Left hindlimb (tissue), 1 donor: ENCODE measurements around the gene HSD17B7.
"Not testable (repeated sequence)": the region's sequence is repeated elsewhere in the genome, so short reads cannot be mapped to it uniquely, and the experiment has no call there.

Experiments
- DNase-seq: peaks from one replicate; pipeline ENCODE4 v3.0.0-alpha.2; 2018

Gene HSD17B7

DNA sequence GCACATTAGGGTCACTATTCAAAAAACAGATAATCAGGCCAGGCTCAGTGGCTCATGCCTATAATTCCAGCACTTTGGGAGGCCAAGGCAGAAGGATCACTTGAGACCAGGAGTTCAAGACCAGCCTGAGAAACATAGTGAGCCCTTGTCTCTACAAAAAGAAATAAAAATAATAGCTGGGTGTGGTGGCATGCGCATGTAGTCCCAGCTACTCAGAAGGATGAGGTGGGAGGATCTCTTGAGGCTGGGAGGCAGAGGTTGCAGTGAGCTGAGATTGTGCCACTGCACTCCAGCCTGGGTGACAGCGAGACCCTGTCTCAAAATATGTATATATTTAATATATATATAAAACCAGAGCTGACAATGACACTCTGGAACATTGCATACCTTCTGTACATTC is 21.9 kb downstream of the HSD17B7 start:
- not testable (repeated sequence) for DNase-seq

GRCh38 chr1:162818136-162818535 is 27.6 kb downstream of the HSD17B7 start:
- not testable (repeated sequence) for DNase-seq

DNA sequence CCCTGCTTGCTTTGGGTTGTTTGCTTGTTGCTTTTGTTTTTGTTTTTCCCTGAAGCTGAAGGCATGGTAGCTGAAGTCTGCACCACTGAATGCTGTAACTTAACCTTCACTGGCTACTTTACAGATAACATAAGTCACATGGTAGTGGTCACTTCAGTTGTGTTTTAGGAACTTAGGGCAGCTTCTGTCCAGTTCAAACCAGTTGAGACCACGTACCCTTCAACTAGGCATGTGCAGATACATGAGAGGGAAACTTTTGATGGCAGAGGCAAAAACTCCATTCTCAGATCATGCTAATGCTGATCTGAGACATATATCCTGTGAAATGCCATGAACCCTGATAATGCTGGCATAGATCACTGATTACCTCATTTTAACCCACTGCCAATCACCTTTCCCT is 28.2 kb downstream of the HSD17B7 start:
- DNase-seq = not testable (repeated sequence)

GRCh38 chr1:162822391-162823200 is 32.1 kb downstream of the HSD17B7 start:
- DNase-seq = peak; percentile 29

- no peak for DNase-seq
Measured at GRCh38 chr1:162823231-162823630, 32.7 kb downstream of the HSD17B7 start.

GRCh38 chr1:162823771-162824525 is 33.4 kb downstream of the HSD17B7 start:
- no peak for DNase-seq

GRCh38 chr1:162829268-162829667 is 38.8 kb downstream of the HSD17B7 start:
- DNase-seq = no peak

DNA sequence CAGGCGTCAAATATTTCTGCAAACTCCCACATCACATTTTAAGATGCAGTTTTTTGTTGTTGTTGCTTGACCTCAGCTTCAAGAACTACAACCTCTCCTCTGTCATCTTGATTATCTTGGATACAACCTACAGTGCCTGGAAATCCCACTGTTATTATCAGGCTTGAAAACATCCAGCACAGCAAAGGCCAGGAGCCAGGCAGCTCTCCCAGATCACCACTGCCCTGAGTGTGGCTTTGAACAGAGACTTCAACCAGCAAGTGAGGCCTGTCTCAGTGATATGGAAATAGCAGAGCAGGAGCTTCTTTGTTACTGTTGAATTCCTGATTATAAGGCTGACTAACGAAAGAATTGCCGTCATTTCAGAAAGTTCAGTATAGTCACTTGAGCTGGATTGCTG is 42.0 kb downstream of the HSD17B7 start:
- DNase-seq = no peak

DNA sequence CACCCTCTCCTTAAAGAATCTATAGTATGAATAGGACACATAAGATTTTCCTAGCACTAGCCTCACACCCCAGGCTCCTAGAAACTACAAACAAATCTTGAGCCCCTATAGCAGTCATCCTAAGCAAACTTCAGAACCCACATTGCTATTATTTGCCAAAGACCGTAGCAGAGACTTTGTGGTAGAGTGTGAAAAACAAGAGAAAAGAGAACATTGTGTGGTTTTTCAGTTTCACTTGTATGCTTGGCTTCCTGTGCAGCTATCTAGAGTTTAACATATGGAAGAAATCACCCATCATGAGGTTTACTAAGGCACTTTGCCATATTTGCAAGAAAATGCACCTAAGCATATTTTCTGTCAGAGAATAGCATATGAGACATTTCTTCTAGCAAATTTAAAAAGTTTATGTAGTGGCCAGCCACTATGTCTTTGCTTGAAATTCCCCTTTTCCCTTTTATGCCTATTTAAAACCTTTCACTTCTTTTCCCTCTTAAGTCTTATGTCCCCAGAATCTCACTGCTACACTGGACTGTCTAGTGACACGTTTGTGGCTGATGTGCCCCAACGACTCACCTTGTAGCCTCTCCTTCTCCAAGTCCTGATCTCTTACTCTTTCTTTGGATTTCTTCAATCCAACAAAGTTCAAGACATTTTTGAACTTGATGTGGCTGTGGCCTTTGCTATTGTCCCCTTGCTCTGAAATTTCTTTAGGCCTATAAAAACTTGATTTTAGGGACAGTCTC is 44.8 kb downstream of the HSD17B7 start:
- DNase-seq = no peak

DNA sequence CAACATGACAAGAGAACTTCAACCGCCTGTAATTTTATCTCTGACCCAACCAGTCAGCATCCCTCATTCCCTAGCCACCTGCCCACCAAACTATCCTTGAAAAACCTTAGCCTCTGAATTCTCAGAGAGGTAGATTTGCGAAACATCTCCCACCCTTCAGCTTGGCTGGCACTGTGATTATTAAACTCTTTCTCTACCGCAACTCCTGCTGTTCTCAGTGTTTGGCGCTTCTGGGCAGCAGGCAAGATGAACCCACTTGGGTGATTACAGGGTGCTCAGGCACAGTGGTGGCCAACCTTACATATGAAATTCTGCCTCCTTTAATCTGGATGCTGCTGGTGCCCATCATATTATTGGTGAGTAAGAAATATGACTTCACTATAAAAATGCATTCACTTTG is 48.4 kb downstream of the HSD17B7 start:
- DNase-seq = no peak

- no peak for DNase-seq
Measured at GRCh38 chr1:162840250-162840839, 49.8 kb downstream of the HSD17B7 start.

- DNase-seq = no peak
Measured at GRCh38 chr1:162844153-162844552, 53.7 kb downstream of the HSD17B7 start.

DNA sequence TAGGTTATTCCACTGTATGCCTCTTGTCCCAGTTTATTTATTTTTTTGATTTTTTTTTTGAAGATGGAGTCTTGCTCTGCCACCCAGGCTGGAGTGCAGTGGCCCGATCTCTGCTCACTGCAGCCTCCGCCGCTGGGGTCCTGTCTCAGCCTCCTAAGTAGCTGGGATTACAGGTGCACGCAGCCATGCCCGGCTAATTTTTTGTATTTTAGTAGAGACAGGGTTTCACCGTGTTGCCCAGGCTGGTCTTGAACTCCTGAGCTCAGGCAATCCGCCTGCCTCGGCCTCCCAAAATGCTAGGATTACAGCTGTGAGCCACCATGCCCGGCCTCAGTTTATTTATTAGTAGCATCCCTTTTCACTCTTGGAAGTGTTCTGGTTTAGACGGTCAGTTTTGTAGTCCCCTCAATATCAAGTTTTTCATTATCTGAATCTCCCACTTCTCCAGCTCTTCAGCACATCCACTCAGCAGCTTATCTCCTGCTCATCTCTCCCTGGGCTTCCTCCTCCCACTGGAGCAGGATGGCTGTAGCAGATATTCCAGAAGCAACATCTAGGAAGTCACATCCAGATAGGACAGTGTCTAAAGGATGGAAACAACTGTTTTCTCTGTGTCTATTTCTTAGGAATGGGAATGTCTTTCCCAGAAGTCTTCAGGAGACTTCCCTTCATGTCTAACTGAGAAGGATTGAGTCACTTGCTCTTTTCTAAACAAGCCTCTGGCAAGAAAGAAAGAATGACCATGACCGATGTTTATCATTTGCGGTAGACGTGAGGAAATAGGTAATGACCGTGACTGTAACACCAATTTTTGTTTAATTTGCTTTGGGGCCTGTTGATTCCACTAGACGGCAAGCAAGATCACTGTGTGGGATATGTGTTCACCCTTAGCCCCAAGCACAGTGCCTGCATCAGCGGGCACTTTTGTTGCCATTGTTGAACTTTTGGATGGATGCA is 56.0 kb downstream of the HSD17B7 start:
- DNase-seq = no peak

GRCh38 chr1:162847839-162848453 is 57.4 kb downstream of the HSD17B7 start:
- peak; percentile 54 for DNase-seq

DNA sequence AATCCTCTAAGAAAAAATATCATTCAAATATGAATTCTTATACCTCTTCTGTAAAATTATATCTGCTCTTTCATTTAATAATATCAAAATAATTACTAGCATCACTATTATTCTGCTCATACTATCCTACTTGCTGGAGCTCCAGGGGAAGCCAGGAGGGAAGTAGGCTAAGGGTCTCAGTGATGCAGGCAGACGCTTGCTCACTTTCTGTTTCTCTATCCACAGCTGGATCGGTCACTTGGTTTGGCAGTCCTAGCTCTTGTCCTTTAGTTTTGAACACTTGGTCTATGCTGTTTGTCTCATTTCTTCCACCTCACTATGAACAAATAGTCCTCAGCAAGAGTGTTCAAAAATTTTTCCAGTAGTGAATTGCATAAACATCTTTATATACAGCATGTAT is 59.2 kb downstream of the HSD17B7 start:
- no peak for DNase-seq

- no peak for DNase-seq
Measured at GRCh38 chr1:162851341-162851740, 60.8 kb downstream of the HSD17B7 start.

- peak; percentile 45 for DNase-seq
Measured at GRCh38 chr1:162854245-162854882, 63.9 kb downstream of the HSD17B7 start.

GRCh38 chr1:162855461-162856150 is 65.1 kb downstream of the HSD17B7 start:
- DNase-seq = no peak

DNA sequence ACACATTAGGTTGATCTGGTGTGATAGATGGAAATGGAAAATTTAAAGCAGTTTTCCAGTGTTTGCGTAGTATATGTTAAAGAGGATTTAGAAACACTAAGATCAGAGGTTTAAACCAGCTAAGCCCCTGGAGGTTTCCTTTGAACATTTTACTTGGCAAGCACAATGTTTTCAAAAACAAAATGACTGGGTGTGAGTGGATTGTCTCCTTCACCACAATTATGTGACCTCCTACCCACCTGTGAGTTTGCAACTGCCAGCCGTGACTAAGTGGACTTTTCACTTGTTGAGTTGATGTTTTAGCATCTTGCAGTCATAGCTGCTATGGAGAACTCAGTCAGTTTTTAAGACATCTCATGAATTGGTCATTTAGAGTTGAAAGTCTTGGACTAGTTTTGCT is 65.8 kb downstream of the HSD17B7 start:
- no peak for DNase-seq

DNA sequence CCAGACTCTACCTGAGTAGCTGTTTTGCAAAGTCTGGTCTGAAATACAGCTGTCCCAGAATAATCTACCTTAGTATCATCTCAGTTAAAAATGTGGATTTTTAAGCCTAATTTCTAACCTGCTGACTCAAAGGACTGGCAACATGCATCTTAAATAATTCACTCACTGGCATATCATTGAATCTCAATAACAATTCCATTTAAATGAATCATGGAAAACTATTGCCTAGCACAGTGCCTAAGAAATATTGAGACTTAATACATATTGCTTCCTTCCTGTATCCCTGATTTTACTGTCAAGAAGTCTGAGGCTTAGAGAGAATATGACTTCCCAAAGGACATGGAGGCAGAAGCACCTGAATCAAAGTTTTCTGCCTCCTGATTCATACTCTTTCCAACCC is 67.3 kb downstream of the HSD17B7 start:
- no peak for DNase-seq
